CD4-positive, alpha-beta memory T cell (primary cell): ENCODE measurements around the gene GZMH. TPM values are rescaled to one million over a fixed set of nuclear protein-coding genes. Genes with fewer than 3 reads are reported as not detected.

Source experiments
- CTCF ChIA-PET: fragments of 350-600 bp; sonication (Branson Sonifier 250); formaldehyde crosslinking; loops from one replicate; lab custom pipeline; 2021; ENCODE audit warnings: inconsistent platforms; ENCODE audit not compliant: partially characterized antibody; lab: Charles Lee
- POLR2A ChIA-PET: fragments of 350-600 bp; sonication (Branson Sonifier 250); formaldehyde crosslinking; loops from one replicate; lab custom pipeline; 2021; ENCODE audit not compliant: partially characterized antibody; lab: Charles Lee
- DNase-seq, 5 donors: peaks; one replicate each; pipeline versions ENCODE4 v3.0.0 to v3.0.0-alpha.2; 2020 to 2022; ENCODE audit warnings: mixed read lengths in 1 of 5
- H3K27ac ChIP-seq: one replicate; pipeline ENCODE4 v1.7.0; 2013; ENCODE audit warnings: low read depth, low read length
- H3K27me3 ChIP-seq: 2 replicates; pipeline ENCODE4 v1.7.0; 2013; ENCODE audit warnings: mild to moderate bottlenecking, low read length, moderate library complexity; ENCODE audit not compliant: insufficient read depth
- H3K36me3 ChIP-seq: 2 replicates; pipeline ENCODE4 v1.7.0; 2013; ENCODE audit warnings: mild to moderate bottlenecking, low read length, moderate library complexity; ENCODE audit not compliant: insufficient read depth
- H3K4me1 ChIP-seq: 2 replicates; pipeline ENCODE4 v1.7.0; 2013; ENCODE audit warnings: mild to moderate bottlenecking, low read length, moderate library complexity; ENCODE audit not compliant: insufficient read depth
- H3K4me3 ChIP-seq, 2 donors: one replicate each; pipeline ENCODE4 v1.7.0; 2013; ENCODE audit warnings: low read length in 2 of 2, mild to moderate bottlenecking in 1 of 2
- H3K9me3 ChIP-seq, 2 donors: one replicate each; pipeline ENCODE4 v1.7.0; 2013; ENCODE audit warnings: low read length in 2 of 2, control low read depth in 1 of 2; ENCODE audit not compliant: control insufficient read depth in 1 of 2
- H3K27ac Mint-ChIP-seq, 7 donors: one replicate each; pipeline ENCODE4 v1.8.0; 2020 to 2021; ENCODE audit warnings: mixed read lengths in 7 of 7, mild to moderate bottlenecking in 6 of 7, inconsistent platforms in 3 of 7, moderate library complexity in 3 of 7
- H3K27me3 Mint-ChIP-seq, 2 donors: one replicate each; pipeline ENCODE4 v1.8.0; 2020 to 2021; ENCODE audit warnings: mixed read lengths in 2 of 2
- H3K36me3 Mint-ChIP-seq, 2 donors: one replicate each; pipeline ENCODE4 v1.8.0; 2020 to 2021; ENCODE audit warnings: mixed read lengths in 2 of 2, inconsistent platforms in 1 of 2, mild to moderate bottlenecking in 1 of 2
- H3K4me1 Mint-ChIP-seq, 4 donors: one replicate each; pipeline ENCODE4 v1.8.0; 2020 to 2021; ENCODE audit warnings: mixed read lengths in 4 of 4, mild to moderate bottlenecking in 1 of 4
- H3K4me3 Mint-ChIP-seq, 8 donors: one replicate each; pipeline ENCODE4 v1.8.0; 2020 to 2021; ENCODE audit warnings: mixed read lengths in 8 of 8, mild to moderate bottlenecking in 7 of 8, moderate library complexity in 6 of 8, inconsistent platforms in 3 of 8
- H3K9me3 Mint-ChIP-seq, 8 donors: one replicate each; pipeline ENCODE4 v1.8.0; 2020 to 2021; ENCODE audit warnings: mixed read lengths in 8 of 8, mild to moderate bottlenecking in 5 of 8, inconsistent platforms in 3 of 8, moderate library complexity in 1 of 8
- intact Hi-C: fragments of 100-400 bp; cut with micrococcal nuclease; formaldehyde crosslinking; loops from one replicate; pipeline ENCODE4 v1.15.1; 2023
- polyA plus RNA-seq, 2 donors: library from polyadenylated mRNA; unstranded; fragments of 300-500 nt; fragmentation: Illumina TruSeq; gene quantifications; one replicate each; pipeline ENCODE4 v1.2.3, GENCODE V29; 2021
- total RNA-seq, 2 experiments: library from RNA; stranded (reverse); gene quantifications; one replicate each; pipeline ENCODE4 v1.2.3, GENCODE V29; 2021

Gene GZMH
- total and polyA plus RNA-seq, 4 experiments from 2014 or later: 0.63 to 8.1 TPM; not detected in 2

DNA sequence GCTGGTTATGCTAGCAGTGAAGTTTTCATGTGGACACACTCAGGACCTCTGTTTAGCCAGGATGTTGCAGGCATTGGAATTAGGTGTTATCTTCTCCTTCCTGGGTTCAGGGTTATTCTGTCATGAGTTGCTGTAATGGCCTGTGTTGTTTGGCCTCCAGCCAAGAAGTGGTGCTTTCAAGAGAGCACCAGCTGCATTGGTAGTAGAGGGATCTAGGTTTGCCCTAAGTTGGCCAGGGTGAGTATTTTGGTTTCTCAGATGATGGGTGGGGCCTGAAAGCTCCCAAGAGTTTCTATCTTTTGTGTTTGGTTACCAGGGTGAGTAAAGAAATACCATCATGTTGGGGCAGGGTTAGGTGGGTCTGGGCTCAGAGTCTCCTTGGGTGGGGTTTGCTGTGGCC is 2.7 kb upstream of the GZMH start:
- H3K9me3 Mint-ChIP-seq: peaks cover 0 to 5% (median 0%) of the 10 kb centered on the region in 8 donors
- no peak overlapping the region for H3K27ac ChIP-seq
- POLR2A ChIA-PET: no interaction called here

DNA sequence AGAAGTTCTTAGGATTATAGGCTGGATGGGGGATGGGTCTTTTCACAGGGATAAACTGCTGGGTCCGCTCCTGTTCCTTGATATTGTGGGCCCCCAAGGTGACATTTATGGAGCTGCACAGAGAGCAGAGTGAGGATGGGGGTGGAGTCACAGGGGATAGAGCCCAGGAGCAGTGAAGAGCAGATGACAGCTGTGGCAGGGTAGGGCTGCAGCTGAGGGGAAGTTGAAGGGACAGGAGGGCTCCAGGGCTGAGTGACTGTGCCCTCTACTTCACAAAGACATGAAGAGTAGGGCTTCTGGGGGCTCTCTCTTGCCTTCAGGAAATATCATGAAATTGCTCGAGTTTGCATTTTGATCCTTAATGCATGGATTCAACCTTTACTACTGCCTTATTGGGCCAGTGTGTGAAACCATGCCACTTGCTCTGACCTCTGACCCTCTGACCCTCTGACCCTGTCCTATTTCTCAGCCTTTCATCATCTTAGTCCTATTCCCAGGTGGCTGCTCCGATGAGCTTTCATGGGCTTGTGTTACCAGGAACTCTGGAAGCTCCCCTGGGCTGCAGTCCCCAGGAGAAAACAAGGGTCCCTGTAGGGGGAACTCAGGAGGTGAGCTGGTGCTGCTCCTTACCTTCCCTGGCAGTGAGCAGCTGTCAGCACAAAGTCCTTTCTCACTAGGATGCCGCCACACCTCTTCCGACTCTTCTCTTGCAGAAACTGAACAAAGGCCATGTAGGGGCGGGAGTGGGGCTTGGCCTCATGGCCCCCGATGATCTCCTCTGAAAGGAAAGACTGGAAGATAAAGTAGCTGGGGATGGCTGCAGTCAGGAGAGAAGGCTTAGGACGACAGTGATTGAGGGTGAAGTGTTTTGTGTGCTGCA is 1.6 kb downstream of the GZMH start:
- Histone ChIP-seq H3K36me3 (no peaks in the 10 kb centered on the region), H3K27me3 (peaks cover 3% of the 10 kb centered on the region), H3K27ac (no peak overlapping the region), H3K4me1 (peaks cover 19% of the 10 kb centered on the region), H3K4me3 (no peak overlapping the region), H3K9me3 (no peaks in the 10 kb centered on the region)
- POLR2A ChIA-PET: no interaction called here
- CTCF ChIA-PET: interaction anchor here (0.8 to 4.7 kb wide), 8 partner anchors 8 to 125 kb away, joined by 3 to 31 read pairs (median 6); no protein-coding TSS in a partner anchor
- Mint-ChIP-seq H3K27ac (peak overlapping the region in 4 of 7 donors; percentile 67 to 80 (median 74)), H3K4me3 (peak overlapping the region in 5 of 8 donors; percentile 21 to 47 (median 43)), H3K9me3 (peaks cover 0 to 5% (median 0%) of the 10 kb centered on the region in 8 donors), H3K36me3 (no peaks in the 10 kb centered on the region), H3K4me1 (peaks cover 10 to 30% (median 22%) of the 10 kb centered on the region in 4 donors), H3K27me3 (peaks cover 0 to 5% of the 10 kb centered on the region in 2 donors)
- intact Hi-C loops: no loop called here
- no peak for DNase-seq

More for the DNA sequence above, 2.7 kb upstream of the GZMH start:
- DNase-seq: no peak
- no peaks in the 10 kb centered on the region for H3K36me3 Mint-ChIP-seq
- peaks cover 2 to 30% (median 11%) of the 10 kb centered on the region in 4 donors for H3K4me1 Mint-ChIP-seq
- no peaks in the 10 kb centered on the region for H3K27me3 Mint-ChIP-seq
- no peaks in the 10 kb centered on the region for H3K27me3 ChIP-seq
- no peaks in the 10 kb centered on the region for H3K9me3 ChIP-seq
- intact Hi-C loops: no loop called here
- H3K4me3 Mint-ChIP-seq: no peak overlapping the region
- CTCF ChIA-PET: no interaction called here
- H3K4me1 ChIP-seq: peaks cover 1% of the 10 kb centered on the region
- H3K27ac Mint-ChIP-seq: peak overlapping the region in 2 of 7 donors; percentile 0 to 45
- H3K36me3 ChIP-seq: no peaks in the 10 kb centered on the region
- H3K4me3 ChIP-seq: no peak overlapping the region

DNA sequence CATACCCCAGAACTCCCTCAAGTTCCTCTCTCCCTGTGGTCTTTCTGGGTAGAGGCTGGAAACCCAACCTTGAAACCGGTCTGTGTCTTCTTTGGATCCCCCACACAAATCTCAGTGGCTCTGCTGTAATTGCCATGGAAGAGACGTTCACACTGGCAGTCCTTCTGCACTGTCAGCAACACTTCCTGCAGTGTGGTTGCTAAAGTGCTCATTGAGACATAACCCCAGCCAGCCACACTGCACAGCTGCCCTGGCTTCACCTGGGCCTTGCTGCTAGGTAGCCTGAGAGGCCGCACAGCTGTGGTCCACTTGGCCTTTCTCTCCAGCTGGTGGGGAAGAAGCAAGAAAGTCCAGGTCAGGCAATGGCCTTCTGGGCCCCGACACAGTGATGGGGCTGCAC is 2.4 kb downstream of the GZMH start:
- Mint-ChIP-seq H3K36me3 (no peaks in the 10 kb centered on the region), H3K4me1 (peaks cover 10 to 29% (median 18%) of the 10 kb centered on the region in 4 donors), H3K4me3 (peak overlapping the region in 5 of 8 donors; percentile 9 to 69 (median 47)), H3K27me3 (peaks cover 0 to 5% of the 10 kb centered on the region in 2 donors), H3K27ac (peak overlapping the region in 4 of 7 donors; percentile 19 to 77 (median 55)), H3K9me3 (peaks cover 0 to 5% (median 0%) of the 10 kb centered on the region in 8 donors)
- ChIA-PET POLR2A (interaction anchor here (2.4 kb wide), 1 partner anchor 67 kb away, joined by 7 read pairs; no protein-coding TSS in a partner anchor), CTCF (interaction anchor here (1.9 to 4.7 kb wide), 4 partner anchors 9 to 124 kb away, joined by 11 to 31 read pairs (median 15); no protein-coding TSS in a partner anchor)
- intact Hi-C loops: no loop called here
- Histone ChIP-seq H3K27ac (no peak overlapping the region), H3K9me3 (no peaks in the 10 kb centered on the region), H3K4me3 (no peak overlapping the region), H3K4me1 (peaks cover 19% of the 10 kb centered on the region), H3K27me3 (peaks cover 3% of the 10 kb centered on the region), H3K36me3 (no peaks in the 10 kb centered on the region)
- DNase-seq: no peak

GRCh38 chr14:24606297-24606696 is 3.2 kb downstream of the GZMH start:
- Mint-ChIP-seq H3K4me1 (peaks cover 10 to 29% (median 17%) of the 10 kb centered on the region in 4 donors), H3K36me3 (no peaks in the 10 kb centered on the region), H3K4me3 (peak overlapping the region in 2 of 8 donors; percentile 6 to 29), H3K27ac (peak overlapping the region in 2 of 7 donors; percentile 48 to 52), H3K9me3 (peaks cover 0 to 3% (median 0%) of the 10 kb centered on the region in 8 donors), H3K27me3 (peaks cover 0 to 5% of the 10 kb centered on the region in 2 donors)
- Histone ChIP-seq H3K4me3 (no peak overlapping the region), H3K27me3 (peaks cover 3% of the 10 kb centered on the region), H3K9me3 (no peaks in the 10 kb centered on the region), H3K27ac (no peak overlapping the region), H3K4me1 (peaks cover 19% of the 10 kb centered on the region), H3K36me3 (no peaks in the 10 kb centered on the region)
- POLR2A ChIA-PET: interaction anchor here (2.4 kb wide), 1 partner anchor 68 kb away, joined by 7 read pairs; no protein-coding TSS in a partner anchor
- CTCF ChIA-PET: interaction anchor here (0.7 to 4.7 kb wide), 21 partner anchors 9 to 527 kb away, joined by 3 to 31 read pairs (median 4); no protein-coding TSS in a partner anchor
- DNase-seq: no peak
- intact Hi-C loops: no loop called here

GRCh38 chr14:24605435-24606190 is 3.9 kb downstream of the GZMH start:
- no peaks in the 10 kb centered on the region for H3K36me3 Mint-ChIP-seq
- Histone ChIP-seq H3K9me3 (no peaks in the 10 kb centered on the region), H3K4me1 (peaks cover 19% of the 10 kb centered on the region), H3K27ac (no peak overlapping the region), H3K4me3 (no peak overlapping the region), H3K27me3 (peaks cover 4% of the 10 kb centered on the region), H3K36me3 (no peaks in the 10 kb centered on the region)
- H3K9me3 Mint-ChIP-seq: no peaks in the 10 kb centered on the region
- POLR2A ChIA-PET: interaction anchor here (2.4 kb wide), 1 partner anchor 68 kb away, joined by 7 read pairs; no protein-coding TSS in a partner anchor
- H3K27ac Mint-ChIP-seq: peak overlapping the region in 4 of 7 donors; percentile 35 to 64 (median 57)
- CTCF ChIA-PET: interaction anchor here (0.7 to 4.7 kb wide), 22 partner anchors 8 to 528 kb away, joined by 3 to 31 read pairs (median 4); no protein-coding TSS in a partner anchor
- peaks cover 2 to 5% of the 10 kb centered on the region in 2 donors for H3K27me3 Mint-ChIP-seq
- H3K4me3 Mint-ChIP-seq: peak overlapping the region in 2 of 8 donors; percentile 36 to 59
- H3K4me1 Mint-ChIP-seq: peaks cover 10 to 29% (median 17%) of the 10 kb centered on the region in 4 donors
- intact Hi-C loops: loop anchor here (1.0 kb wide), 1 partner anchor 74 kb away; no protein-coding TSS in a partner anchor
- peak; percentile 41 to 51 (median 50) for DNase-seq

DNA sequence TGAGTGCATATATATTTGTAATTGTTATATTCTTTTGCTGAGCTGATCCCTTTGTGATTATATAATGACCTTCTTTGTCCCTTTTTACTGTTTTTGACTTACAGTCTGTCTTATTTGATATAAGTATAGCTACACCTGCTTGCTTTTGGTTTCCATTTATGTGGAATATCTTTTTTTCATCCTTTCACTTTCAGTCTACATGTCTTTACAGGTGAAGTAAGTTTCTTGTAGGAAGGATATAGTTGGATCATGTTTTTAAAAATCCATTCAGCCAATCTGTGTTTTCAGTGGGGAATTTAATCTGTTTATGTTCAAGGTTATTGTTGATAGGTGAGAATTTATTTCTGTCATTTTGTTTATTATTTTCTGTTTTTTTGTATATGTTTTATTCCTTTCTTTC is 12.1 kb downstream of the GZMH start:
- Mint-ChIP-seq H3K27ac (no peak overlapping the region), H3K4me1 (no peaks in the 10 kb centered on the region), H3K27me3 (peaks cover 6 to 14% of the 10 kb centered on the region in 2 donors), H3K36me3 (peaks cover 8 to 9% of the 10 kb centered on the region in 2 donors), H3K4me3 (no peak overlapping the region), H3K9me3 (peaks cover 3 to 74% (median 43%) of the 10 kb centered on the region in 8 donors)
- ChIA-PET POLR2A (no interaction called here), CTCF (interaction anchor here (0.9 to 1.0 kb wide), 2 partner anchors 8 to 113 kb away, joined by 3 read pairs; no protein-coding TSS in a partner anchor)
- DNase-seq: no peak
- Histone ChIP-seq H3K27me3 (peaks cover 6% of the 10 kb centered on the region), H3K9me3 (no peaks in the 10 kb centered on the region), H3K27ac (no peak overlapping the region), H3K4me3 (no peak overlapping the region), H3K36me3 (no peaks in the 10 kb centered on the region), H3K4me1 (no peaks in the 10 kb centered on the region)
- intact Hi-C loops: no loop called here
